Hepatocyte (in vitro differentiated cells): Measurements from ENCODE around the gene EML3. TPM values are rescaled to one million over a fixed set of nuclear protein-coding genes. Genes with fewer than 3 reads are reported as not detected.
"Not testable (repeated sequence)": the region's sequence is repeated elsewhere in the genome, so short reads cannot be mapped to it uniquely, and the experiment has no call there.

Source experiments
- DNase-seq: peaks from one replicate; pipeline ENCODE4 v3.0.0-alpha.2; 2016; ENCODE audit warnings: low spot score
- H2AFZ ChIP-seq: fragments of 200-600 bp; sonication (generic); 2 replicates; pipeline ENCODE4 v1.6.0; 2016; ENCODE audit warnings: antibody characterized with exemption, mild to moderate bottlenecking
- H3K27ac ChIP-seq: fragments of 200-600 bp; sonication (generic); 2 replicates; pipeline ENCODE4 v1.5.1; 2016; ENCODE audit warnings: mild to moderate bottlenecking
- H3K27me3 ChIP-seq: fragments of 200-600 bp; sonication (generic); 2 replicates; pipeline ENCODE4 v1.6.1; 2016
- H3K36me3 ChIP-seq: fragments of 200-600 bp; sonication (generic); replicated peaks from 2 replicates; pipeline ENCODE4 v1.5.1; 2016; ENCODE audit warnings: low read depth; ENCODE audit not compliant: insufficient read depth
- H3K4me1 ChIP-seq: fragments of 200-600 bp; sonication (generic); 2 replicates; pipeline ENCODE4 v1.5.1; 2016; ENCODE audit warnings: mild to moderate bottlenecking, moderate library complexity; ENCODE audit not compliant: insufficient read depth
- H3K4me2 ChIP-seq: fragments of 200-600 bp; sonication (generic); 2 replicates; pipeline ENCODE4 v1.6.0; 2016
- H3K4me3 ChIP-seq: fragments of 200-600 bp; sonication (generic); 2 replicates; pipeline ENCODE4 v1.5.1; 2016; ENCODE audit warnings: mild to moderate bottlenecking
- H3K79me2 ChIP-seq: fragments of 200-600 bp; sonication (generic); 2 replicates; pipeline ENCODE4 v1.6.0; 2017; ENCODE audit warnings: mild to moderate bottlenecking
- H3K9me2 ChIP-seq: fragments of 200-600 bp; sonication (generic); replicated peaks from 2 replicates; pipeline ENCODE4 v1.6.0; 2017; ENCODE audit warnings: mild to moderate bottlenecking; ENCODE audit not compliant: insufficient read depth
- H3K9me3 ChIP-seq: fragments of 200-600 bp; sonication (generic); 2 replicates; pipeline ENCODE4 v1.5.1; 2016; ENCODE audit warnings: low read depth, mild to moderate bottlenecking
- H4K20me1 ChIP-seq: fragments of 200-600 bp; sonication (generic); 2 replicates; pipeline ENCODE4 v1.6.0; 2016; ENCODE audit warnings: mild to moderate bottlenecking; ENCODE audit not compliant: insufficient read depth, poor library complexity, severe bottlenecking
- CTCF ChIP-seq: fragments of 200-600 bp; sonication (generic); IDR thresholded peaks from 2 replicates; pipeline ENCODE4 v1.5.1; 2016; ENCODE audit warnings: antibody characterized with exemption, mild to moderate bottlenecking; ENCODE audit not compliant: poor library complexity
- EZH2 ChIP-seq: fragments of 200-600 bp; sonication (generic); IDR thresholded peaks from 2 replicates; pipeline ENCODE4 v1.6.1; 2016; ENCODE audit warnings: antibody characterized with exemption, mild to moderate bottlenecking, borderline replicate concordance
- EZH2phosphoT487 ChIP-seq: fragments of 200-600 bp; sonication (generic); IDR thresholded peaks from one replicate; pipeline ENCODE4 v1.6.1; 2018; ENCODE audit warnings: antibody characterized with exemption, mild to moderate bottlenecking, low read depth, moderate library complexity; ENCODE audit not compliant: unreplicated experiment, severe bottlenecking
- WGBS: methylation state at CpG from one replicate; pipeline ENCODE4 v1.1.6; 2016; ENCODE audit warnings: low lambda C conversion rate; ENCODE audit errors: missing lambda C conversion rate; 5-methylcytosine and 5-hydroxymethylcytosine counted together
- polyA plus RNA-seq: library from polyadenylated mRNA; unstranded; fragments of >200 nt; fragmentation: Nextera tagmentation; extraction: Ambion mirVana; gene quantifications from 2 replicates; pipeline ENCODE4 v1.2.1, GENCODE V29; 2016
- total RNA-seq: library from RNA; depleted of rRNA; stranded (reverse); fragments of >200 nt; gene quantifications from 2 replicates; pipeline ENCODE4 v1.2.3, GENCODE V29; 2014

The EML3 gene
- total and polyA plus RNA-seq, 2 experiments from 2014 or later: 21.6 to 22.6 TPM

GRCh38 chr11:62621567-62622470, 9.2 kb upstream of the EML3 start, which contains the start of gene B3GAT3:
Gene B3GAT3 (minus strand): TSS chr11:62621986. CDS start chr11:62621947, 39 bp downstream.
- peak; percentile 99 for DNase-seq
- H3K9me3 ChIP-seq: no peaks in the 10 kb centered on the region
- H3K36me3 ChIP-seq: no peaks in the 10 kb centered on the region
- no peak for TF ChIP-seq EZH2phosphoT487
- no peak for TF ChIP-seq EZH2
- no peak for TF ChIP-seq CTCF
- H3K27me3 ChIP-seq: no peaks in the 10 kb centered on the region
- peak within 1 kb of the TSS; percentile 46 for H2AFZ ChIP-seq
- H3K4me3 ChIP-seq: peak within 1 kb of the TSS; percentile 50
- no peaks in the 10 kb centered on the region for H4K20me1 ChIP-seq
- H3K79me2 ChIP-seq: peaks cover 29% of the 10 kb centered on the region
- H3K9me2 ChIP-seq: no peaks in the 10 kb centered on the region
- peak within 1 kb of the TSS; percentile 83 for H3K4me2 ChIP-seq
- peak within 1 kb of the TSS; percentile 92 for H3K27ac ChIP-seq
- peaks cover 11% of the 10 kb centered on the region for H3K4me1 ChIP-seq
- WGBS: 5% methylated on average over 55 of the region's 77 CpGs

GRCh38 chr11:62621027-62621566, 8.5 kb upstream of the EML3 start:
- WGBS: 42% methylated on average over 8 of the region's 8 CpGs
- Histone ChIP-seq H3K27me3 (no peaks in the 10 kb centered on the region), H3K79me2 (peaks cover 29% of the 10 kb centered on the region), H2AFZ (peak overlapping the region; percentile 46), H3K4me1 (peaks cover 11% of the 10 kb centered on the region), H3K27ac (peak overlapping the region; percentile 92), H3K4me3 (peak overlapping the region; percentile 50), H3K36me3 (no peaks in the 10 kb centered on the region), H3K9me3 (no peaks in the 10 kb centered on the region), H3K4me2 (peak overlapping the region; percentile 83), H3K9me2 (no peaks in the 10 kb centered on the region), H4K20me1 (no peaks in the 10 kb centered on the region)
- TF ChIP-seq CTCF: no peak
- no peak for TF ChIP-seq EZH2
- no peak for TF ChIP-seq EZH2phosphoT487
- no peak for DNase-seq

- not testable (repeated sequence) for H3K4me2 ChIP-seq, H3K36me3 ChIP-seq, H3K4me3 ChIP-seq, H3K9me3 ChIP-seq, H3K27ac ChIP-seq, H3K9me2 ChIP-seq, H2AFZ ChIP-seq, DNase-seq, H4K20me1 ChIP-seq, H3K27me3 ChIP-seq
- Histone ChIP-seq H3K4me1 (peaks cover 14% of the 10 kb centered on the region), H3K79me2 (peaks cover 29% of the 10 kb centered on the region)
- 99% methylated on average over 12 of the region's 14 CpGs for WGBS
Observed at GRCh38 chr11:62616957-62617356, 4.4 kb upstream of the EML3 start.

- Histone ChIP-seq H3K9me3 (no peaks in the 10 kb centered on the region), H4K20me1 (no peaks in the 10 kb centered on the region), H3K4me3 (no peak overlapping the region), H3K4me1 (peaks cover 19% of the 10 kb centered on the region), H3K9me2 (no peaks in the 10 kb centered on the region), H3K27ac (no peak overlapping the region), H3K36me3 (no peaks in the 10 kb centered on the region), H3K79me2 (peaks cover 28% of the 10 kb centered on the region), H2AFZ (no peak overlapping the region), H3K27me3 (no peaks in the 10 kb centered on the region), H3K4me2 (no peak overlapping the region)
- TF ChIP-seq CTCF: no peak
- TF ChIP-seq EZH2: no peak
- no peak for TF ChIP-seq EZH2phosphoT487
- 97% methylated on average over 7 of the region's 7 CpGs for WGBS
- DNase-seq: no peak
Observed at GRCh38 chr11:62615521-62615920, 2.9 kb upstream of the EML3 start.
